PC-3 (cell line): ENCODE measurements around the gene OSBPL6. TPM values are rescaled to one million over a fixed set of nuclear protein-coding genes. Genes with fewer than 3 reads are reported as not detected.
A peak's percentile ranks its signal among the peaks of the same experiment; 100 is the strongest.

Experiments
- ATAC-seq: fragments of 200-7000 bp; cut with Tn5 transposase; 2 replicates; pipeline ENCODE4 v1.9.1; 2020; ENCODE audit warnings: mild to moderate bottlenecking, moderate library complexity
- BruUV-seq: library from RNA; stranded (reverse); fragments of 400-500 nt; replicated peaks from 2 replicates; lab custom pipeline; 2021; lab: Mats Ljungman, UMichigan
- CTCF ChIA-PET: fragments of 300-600 bp; sonication (Branson Sonifier 250); formaldehyde crosslinking; loops from one replicate; lab custom pipeline; 2022; ENCODE audit warnings: antibody characterized with exemption; lab: Charles Lee
- POLR2A ChIA-PET: fragments of 300-600 bp; sonication (Branson Sonifier 250); formaldehyde crosslinking; loops from one replicate; lab custom pipeline; 2022; ENCODE audit warnings: antibody characterized with exemption; ENCODE audit not compliant: unreplicated experiment; lab: Charles Lee
- DNase-seq: peaks from one replicate; pipeline ENCODE4 v3.0.0-alpha.2; 2015
- H2AFZ ChIP-seq: fragments of 300-600 bp; sonication (generic); 2 replicates; pipeline ENCODE4 v1.6.0; 2016; ENCODE audit warnings: antibody characterized with exemption, low read length
- H3F3A ChIP-seq: fragments of 300-600 bp; sonication (generic); one replicate; pipeline ENCODE4 v1.6.0; 2017; ENCODE audit warnings: antibody characterized with exemption, low read length, control low read depth, mild to moderate bottlenecking; ENCODE audit not compliant: unreplicated experiment
- H3K27ac ChIP-seq: fragments of 300-600 bp; sonication (generic); 2 replicates; pipeline ENCODE4 v1.5.1; 2016; ENCODE audit warnings: mild to moderate bottlenecking, low read length
- H3K27me3 ChIP-seq: fragments of 300-600 bp; sonication (generic); 2 replicates; pipeline ENCODE4 v1.6.1; 2016; ENCODE audit warnings: low read length, mixed read lengths
- H3K36me3 ChIP-seq: fragments of 300-600 bp; sonication (generic); 2 replicates; pipeline ENCODE4 v1.6.1; 2016; ENCODE audit warnings: low read depth, mixed run types, low read length, mixed read lengths
- H3K4me1 ChIP-seq: fragments of 300-600 bp; sonication (generic); 2 replicates; pipeline ENCODE4 v1.5.1; 2016; ENCODE audit warnings: low read length; ENCODE audit not compliant: insufficient read depth
- H3K4me2 ChIP-seq: fragments of 300-600 bp; sonication (generic); 2 replicates; pipeline ENCODE4 v1.6.0; 2016; ENCODE audit warnings: low read length
- H3K4me3 ChIP-seq: fragments of 300-600 bp; sonication (generic); 2 replicates; pipeline ENCODE4 v1.5.1; 2016; ENCODE audit warnings: mild to moderate bottlenecking, low read length, mixed read lengths
- H3K79me2 ChIP-seq: fragments of 300-600 bp; sonication (generic); 2 replicates; pipeline ENCODE4 v1.6.1; 2017; ENCODE audit warnings: low read length, mixed read lengths
- H3K9ac ChIP-seq: fragments of 300-600 bp; sonication (generic); 2 replicates; pipeline ENCODE4 v1.6.0; 2016; ENCODE audit warnings: mild to moderate bottlenecking, low read length
- H3K9me2 ChIP-seq: fragments of 300-600 bp; sonication (generic); replicated peaks from 2 replicates; pipeline ENCODE4 v1.6.1; 2016; ENCODE audit warnings: mixed run types, low read length, mixed read lengths
- H3K9me3 ChIP-seq: fragments of 300-600 bp; sonication (generic); 2 replicates; pipeline ENCODE4 v1.6.1; 2016; ENCODE audit warnings: low read length, mixed read lengths
- H4K20me1 ChIP-seq: fragments of 300-600 bp; sonication (generic); 2 replicates; pipeline ENCODE4 v1.6.1; 2016; ENCODE audit warnings: low read length, mixed read lengths
- EZH2 ChIP-seq: fragments of 300-600 bp; sonication (generic); IDR thresholded peaks from one replicate; pipeline ENCODE4 v1.6.1; 2017; ENCODE audit warnings: antibody characterized with exemption, mild to moderate bottlenecking, low read length; ENCODE audit not compliant: unreplicated experiment
- EZH2phosphoT487 ChIP-seq: fragments of 300-600 bp; sonication (generic); IDR thresholded peaks from 2 replicates; pipeline ENCODE4 v1.6.1; 2018; ENCODE audit warnings: mild to moderate bottlenecking, antibody characterized with exemption, low read length, borderline replicate concordance
- intact Hi-C: fragments of 100-400 bp; cut with micrococcal nuclease; formaldehyde crosslinking; loops from 2 replicates; pipeline ENCODE4 v1.9.0; 2023
- total RNA-seq: library from RNA; depleted of rRNA; stranded (reverse); fragments of >200 nt; gene quantifications from 2 replicates; pipeline ENCODE4 v1.2.3, GENCODE V29; 2014
- TF ChIP-seq, protein P1 (sequence below): fragments of 300-600 bp; sonication (generic); conservative IDR thresholded peaks from 2 replicates; pipeline ENCODE4 v1.5.1; 2017; ENCODE audit warnings: antibody characterized with exemption, low read depth, mild to moderate bottlenecking, low read length

The OSBPL6 gene
- total RNA-seq, 1 experiment from 2014 or later: 4.0 TPM

DNA sequence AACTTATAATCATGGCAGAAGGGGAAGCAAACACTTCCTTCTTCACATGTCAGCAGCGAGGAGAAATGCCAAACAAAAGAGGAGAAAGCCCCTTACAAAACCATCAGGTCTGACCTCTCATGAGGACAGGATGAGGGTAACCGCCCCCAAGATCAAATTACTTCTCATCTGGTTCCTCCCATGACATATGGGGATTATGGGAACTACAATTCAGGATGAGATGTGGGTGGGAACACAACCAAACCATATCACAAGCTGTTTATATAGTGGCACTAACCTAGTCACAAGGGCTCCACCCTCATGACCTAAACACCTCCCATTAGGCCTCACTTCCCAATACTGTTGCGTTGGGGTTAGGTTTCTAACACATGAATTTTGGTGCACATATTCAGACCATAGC, 110.0 kb downstream of the OSBPL6 start:
- ChIA-PET POLR2A (no interaction called here), CTCF (no interaction called here)
- no TSS peak for BruUV-seq
- no peaks in the 10 kb centered on the region for H4K20me1 ChIP-seq
- no peak overlapping the region for H3K27ac ChIP-seq
- TF ChIP-seq, protein P1, sequence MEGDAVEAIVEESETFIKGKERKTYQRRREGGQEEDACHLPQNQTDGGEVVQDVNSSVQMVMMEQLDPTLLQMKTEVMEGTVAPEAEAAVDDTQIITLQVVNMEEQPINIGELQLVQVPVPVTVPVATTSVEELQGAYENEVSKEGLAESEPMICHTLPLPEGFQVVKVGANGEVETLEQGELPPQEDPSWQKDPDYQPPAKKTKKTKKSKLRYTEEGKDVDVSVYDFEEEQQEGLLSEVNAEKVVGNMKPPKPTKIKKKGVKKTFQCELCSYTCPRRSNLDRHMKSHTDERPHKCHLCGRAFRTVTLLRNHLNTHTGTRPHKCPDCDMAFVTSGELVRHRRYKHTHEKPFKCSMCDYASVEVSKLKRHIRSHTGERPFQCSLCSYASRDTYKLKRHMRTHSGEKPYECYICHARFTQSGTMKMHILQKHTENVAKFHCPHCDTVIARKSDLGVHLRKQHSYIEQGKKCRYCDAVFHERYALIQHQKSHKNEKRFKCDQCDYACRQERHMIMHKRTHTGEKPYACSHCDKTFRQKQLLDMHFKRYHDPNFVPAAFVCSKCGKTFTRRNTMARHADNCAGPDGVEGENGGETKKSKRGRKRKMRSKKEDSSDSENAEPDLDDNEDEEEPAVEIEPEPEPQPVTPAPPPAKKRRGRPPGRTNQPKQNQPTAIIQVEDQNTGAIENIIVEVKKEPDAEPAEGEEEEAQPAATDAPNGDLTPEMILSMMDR: no peak
- no peak for TF ChIP-seq EZH2
- TF ChIP-seq EZH2phosphoT487: no peak
- H3K9me3 ChIP-seq: no peaks in the 10 kb centered on the region
- intact Hi-C loops: no loop called here
- H3K9me2 ChIP-seq: no peaks in the 10 kb centered on the region
- H3K4me2 ChIP-seq: no peak overlapping the region
- H2AFZ ChIP-seq: no peak overlapping the region
- H3K4me1 ChIP-seq: peaks cover 6% of the 10 kb centered on the region
- ATAC-seq (no peak), DNase-seq (no peak)
- H3K36me3 ChIP-seq: no peaks in the 10 kb centered on the region
- H3K4me3 ChIP-seq: no peak overlapping the region
- H3K27me3 ChIP-seq: no peaks in the 10 kb centered on the region
- H3F3A ChIP-seq: no peaks in the 10 kb centered on the region
- H3K79me2 ChIP-seq: no peaks in the 10 kb centered on the region
- no peak overlapping the region for H3K9ac ChIP-seq

DNA sequence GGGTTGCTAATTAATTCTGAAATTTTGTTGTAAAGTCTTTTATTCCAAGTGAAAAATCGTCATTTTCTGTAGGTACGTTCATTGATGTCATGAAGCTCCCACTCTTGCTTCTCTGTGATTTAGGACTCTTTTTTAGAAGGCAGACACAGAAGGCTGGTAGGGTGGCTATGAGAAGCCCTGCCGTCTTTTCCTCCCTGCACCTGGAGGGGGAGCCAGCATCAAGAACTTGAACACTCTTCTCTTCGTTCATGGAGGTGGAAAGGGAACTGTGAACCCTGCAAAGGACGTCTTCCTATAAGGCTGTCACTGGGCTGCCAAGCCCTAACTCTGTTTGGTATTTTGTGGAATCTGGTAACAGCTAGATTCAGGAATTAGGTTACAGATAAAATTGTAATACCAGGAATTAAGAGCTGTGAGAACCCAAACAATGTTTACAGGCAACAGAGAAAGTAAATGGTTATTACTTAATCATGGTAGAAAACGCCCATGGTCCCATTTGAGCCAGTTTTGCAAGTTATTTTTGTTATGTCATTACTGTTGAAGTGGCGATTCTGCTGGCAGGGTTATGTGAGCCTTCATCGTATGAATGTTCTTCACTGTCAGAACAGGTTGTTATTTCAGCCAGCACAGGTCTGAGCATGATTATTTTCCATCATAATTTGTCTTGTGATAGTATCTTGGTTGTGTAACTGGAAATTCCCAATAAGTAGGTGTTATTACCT, 112.2 kb downstream of the OSBPL6 start:
- Histone ChIP-seq H4K20me1 (no peaks in the 10 kb centered on the region), H3K79me2 (no peaks in the 10 kb centered on the region), H3K36me3 (no peaks in the 10 kb centered on the region), H3K9me3 (no peaks in the 10 kb centered on the region), H3K4me3 (no peak overlapping the region), H3K4me1 (peaks cover 13% of the 10 kb centered on the region), H3K4me2 (no peak overlapping the region), H3K9me2 (no peaks in the 10 kb centered on the region), H3K27me3 (no peaks in the 10 kb centered on the region), H3F3A (no peaks in the 10 kb centered on the region), H2AFZ (no peak overlapping the region), H3K9ac (no peak overlapping the region), H3K27ac (no peak overlapping the region)
- POLR2A ChIA-PET: no interaction called here
- CTCF ChIA-PET: interaction anchor here (0.6 to 0.7 kb wide), 2 partner anchors 113 to 233 kb away, joined by 3 to 6 read pairs; no protein-coding TSS in a partner anchor
- no peak for TF ChIP-seq EZH2
- TF ChIP-seq, protein P1: peak; percentile 81
- intact Hi-C loops: no loop called here
- peak; percentile 75 for ATAC-seq
- BruUV-seq: no TSS peak
- DNase-seq: peak; percentile 67

DNA sequence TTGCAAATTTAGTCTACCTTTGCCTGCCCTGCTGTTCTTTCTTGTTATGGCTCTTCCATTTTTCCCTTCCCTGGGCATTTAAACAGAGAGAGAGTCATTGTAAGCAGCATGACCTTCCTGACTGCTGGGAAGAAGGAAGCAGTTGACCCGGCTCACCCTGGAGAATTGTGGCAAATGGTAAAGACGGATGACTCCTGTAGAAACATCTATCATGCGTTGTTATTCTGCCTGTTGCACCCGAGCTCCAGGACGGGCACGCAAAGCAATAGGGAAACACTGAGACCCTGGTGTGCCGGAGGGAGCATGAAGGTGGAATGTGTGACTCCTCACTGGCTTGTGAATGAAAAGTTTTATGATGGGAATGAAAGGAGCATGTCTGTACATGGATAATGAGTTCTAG, 113.3 kb downstream of the OSBPL6 start:
- no peak overlapping the region for H3K4me3 ChIP-seq
- no peak overlapping the region for H3K27ac ChIP-seq
- TF ChIP-seq EZH2phosphoT487: no peak
- TF ChIP-seq EZH2: no peak
- TF ChIP-seq, protein P1: no peak
- H3K27me3 ChIP-seq: no peaks in the 10 kb centered on the region
- no peaks in the 10 kb centered on the region for H3K9me2 ChIP-seq
- CTCF ChIA-PET: interaction anchor here (0.9 kb wide), 1 partner anchor 111 kb away, joined by 4 read pairs; no protein-coding TSS in a partner anchor
- H4K20me1 ChIP-seq: no peaks in the 10 kb centered on the region
- DNase-seq (no peak), ATAC-seq (no peak)
- H2AFZ ChIP-seq: no peak overlapping the region
- intact Hi-C loops: loop anchor here (2.0 kb wide), 1 partner anchor 111 kb away; no protein-coding TSS in a partner anchor
- no peaks in the 10 kb centered on the region for H3F3A ChIP-seq
- POLR2A ChIA-PET: no interaction called here
- no TSS peak for BruUV-seq
- H3K79me2 ChIP-seq: no peaks in the 10 kb centered on the region
- no peak overlapping the region for H3K9ac ChIP-seq
- no peaks in the 10 kb centered on the region for H3K36me3 ChIP-seq
- no peak overlapping the region for H3K4me2 ChIP-seq
- H3K9me3 ChIP-seq: no peaks in the 10 kb centered on the region
- peaks cover 13% of the 10 kb centered on the region for H3K4me1 ChIP-seq
